HEK293 (cell line): ENCODE measurements around the gene PXYLP1.

ENCODE experiments used
- ATF2 ChIP-seq: fragments of 450-650 bp; formaldehyde crosslinking; IDR thresholded peaks from 2 replicates; pipeline ENCODE4 v1.5.1; 2016; ENCODE audit warnings: missing biosample characterization, missing genetic modification characterization, low read depth
- CTCF ChIP-seq: fragments of 450-650 bp; formaldehyde crosslinking; IDR thresholded peaks from 2 replicates; pipeline ENCODE4 v1.5.1; 2016; ENCODE audit warnings: missing biosample characterization, missing genetic modification characterization
- PATZ1 ChIP-seq: fragments of 450-650 bp; formaldehyde crosslinking; IDR thresholded peaks from 2 replicates; pipeline ENCODE4 v1.5.1; 2016; ENCODE audit warnings: missing biosample characterization, missing genetic modification characterization
- SETDB1 ChIP-seq: IDR thresholded peaks from one replicate; pipeline ENCODE4 v1.6.1; 2017; ENCODE audit warnings: mild to moderate bottlenecking, low read length, moderate library complexity, mixed read lengths; ENCODE audit not compliant: insufficient read length
- SP7 ChIP-seq: fragments of 450-650 bp; formaldehyde crosslinking; IDR thresholded peaks from 2 replicates; pipeline ENCODE4 v1.5.1; 2016; ENCODE audit warnings: missing biosample characterization, missing genetic modification characterization
- TCF7L2 ChIP-seq: IDR thresholded peaks from 2 replicates; pipeline ENCODE4 v1.6.1; 2011; ENCODE audit warnings: low read depth, mild to moderate bottlenecking, inconsistent platforms, low read length, moderate library complexity, borderline replicate concordance
- ZBTB11 ChIP-seq: fragments of 450-650 bp; formaldehyde crosslinking; conservative IDR thresholded peaks from 2 replicates; pipeline ENCODE4 v1.5.1; 2016; ENCODE audit warnings: low read depth, missing biosample characterization, missing genetic modification characterization
- ZBTB26 ChIP-seq: fragments of 450-650 bp; formaldehyde crosslinking; optimal IDR thresholded peaks from 2 replicates; pipeline ENCODE3; 2016; ENCODE audit warnings: missing biosample characterization, mild to moderate bottlenecking, missing genetic modification characterization
- ZNF274 ChIP-seq, 2 experiments: fragments of 200-500 bp in 1 of 2; fragments of 450-650 bp in 1 of 2; sonication (Bioruptor generic) in 1 of 2; formaldehyde crosslinking in 1 of 2; IDR thresholded peaks; 2 replicates each; pipeline versions ENCODE4 v1.5.1 to v1.6.1; 2014 to 2016; ENCODE audit warnings: borderline replicate concordance in 1 of 2, inconsistent platforms in 1 of 2, low read length in 1 of 2, missing biosample characterization in 1 of 2, missing genetic modification characterization in 1 of 2
- ZNF629 ChIP-seq: fragments of 450-650 bp; formaldehyde crosslinking; IDR thresholded peaks from 2 replicates; pipeline ENCODE4 v1.5.1; 2017; ENCODE audit warnings: missing biosample characterization, missing genetic modification characterization

GRCh38 chr3:141273700-141274410, 42.2 kb downstream of the PXYLP1 start:
- TF ChIP-seq ZBTB26 (tag by site-specific recombination) (no peak), ZBTB11 (tag by site-specific recombination) (no peak), CTCF (tag by site-specific recombination) (no peak), ATF2 (no peak), ZNF274 (IDR thresholded peaks at IDR 0.05; ENCODE audit: low read length) (no peak), ZNF274 (tag by site-specific recombination; IDR thresholded peaks at IDR 0.05; ENCODE audit: borderline replicate concordance) (no peak), PATZ1 (tag by site-specific recombination) (no peak), TCF7L2 (no peak), SP7 (tag by site-specific recombination) (no peak), ZNF629 (no peak), SETDB1 (no peak)
